GM12801 (cell line): Measurements from ENCODE around the gene FBXL19.

Source experiments
- CTCF ChIP-seq: IDR thresholded peaks from one replicate; pipeline ENCODE4 v1.5.1; 2011; ENCODE audit warnings: control low read depth; ENCODE audit not compliant: insufficient read length; ENCODE audit errors: extremely low read depth

FBXL19 gene

DNA sequence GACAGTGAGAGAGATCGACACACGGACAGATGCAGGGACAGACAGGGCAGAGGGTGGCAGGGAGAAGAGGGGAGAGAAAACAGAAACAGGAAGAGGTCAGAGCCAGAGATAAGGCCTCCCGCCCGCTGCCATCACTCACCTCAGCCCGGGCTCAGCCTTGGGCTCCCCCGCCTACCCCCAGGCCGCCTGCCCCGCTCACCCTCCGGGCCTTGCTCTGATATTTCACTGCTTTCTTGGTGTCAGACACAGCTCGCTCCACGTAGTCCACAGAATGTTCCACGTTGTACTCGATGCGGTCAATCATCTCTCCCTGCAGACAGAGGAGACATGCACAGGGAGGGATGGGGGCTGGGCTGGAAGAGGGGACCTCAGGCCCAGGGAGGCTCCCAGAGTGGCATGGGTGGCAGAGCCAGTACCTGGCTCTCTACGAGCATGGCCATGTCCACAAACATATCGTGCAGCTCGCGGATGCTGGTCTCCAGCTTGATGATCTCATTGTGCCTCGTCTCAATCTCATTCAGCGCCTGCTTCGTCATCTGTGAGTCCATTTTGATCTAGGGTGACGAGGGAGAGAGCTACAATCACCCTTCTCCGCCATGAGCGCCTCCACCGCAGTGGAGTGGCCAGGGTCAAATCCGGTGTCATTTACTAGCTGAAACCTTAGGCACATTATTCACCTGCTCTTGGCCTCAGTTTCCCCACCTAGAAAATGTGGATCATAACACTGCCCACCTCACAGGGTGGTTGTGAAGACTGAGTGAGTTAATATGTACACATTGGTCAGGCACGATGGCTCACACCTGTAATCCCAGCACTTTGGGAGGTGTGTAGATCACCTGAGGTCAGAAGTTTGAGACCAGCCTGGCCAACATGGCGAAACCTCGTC, 69.8 kb downstream of the FBXL19 start:
- TF ChIP-seq CTCF, result no peak

GRCh38 chr16:30995927-30996323, 72.6 kb downstream of the FBXL19 start:
- TF ChIP-seq CTCF, result no peak

GRCh38 chr16:30996324-30996984, 73.1 kb downstream of the FBXL19 start:
- no peak for TF ChIP-seq CTCF

DNA sequence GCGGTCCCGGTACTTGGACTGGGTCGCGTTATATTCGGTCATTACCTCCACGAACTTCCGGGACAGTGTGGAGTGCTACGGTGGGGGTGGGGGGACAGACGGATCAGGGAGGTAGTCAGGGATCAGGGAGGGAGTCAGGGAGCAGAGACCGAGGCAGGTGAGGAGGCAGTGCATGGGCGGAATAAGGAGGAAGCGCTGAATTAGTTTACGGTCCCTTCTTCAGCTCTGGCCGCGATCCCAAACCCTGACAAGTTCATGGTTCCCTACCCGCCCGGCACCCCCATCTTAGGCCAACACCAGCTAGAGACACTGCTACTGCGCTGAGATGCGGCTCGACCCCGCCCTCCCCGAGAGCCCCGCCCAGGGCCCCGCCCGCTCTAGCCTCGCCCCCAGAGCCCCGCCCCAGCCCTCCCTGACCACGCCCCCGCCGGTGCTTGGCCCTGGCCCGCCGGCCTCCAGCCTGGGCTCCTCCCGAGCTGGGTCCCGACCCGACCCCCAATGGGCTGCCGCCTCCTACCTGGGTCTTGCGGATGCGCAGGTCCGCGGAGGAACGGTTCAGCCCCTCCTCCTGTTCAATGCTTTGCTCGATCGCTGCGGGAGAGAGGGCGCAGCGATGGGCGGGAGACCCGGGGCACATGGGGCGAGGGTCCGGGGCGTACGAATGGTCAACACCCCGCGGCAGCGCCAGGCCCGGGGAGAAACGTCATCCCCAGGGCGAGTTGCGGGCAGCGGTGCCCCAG, 73.8 kb downstream of the FBXL19 start:
- TF ChIP-seq CTCF, result no peak

DNA sequence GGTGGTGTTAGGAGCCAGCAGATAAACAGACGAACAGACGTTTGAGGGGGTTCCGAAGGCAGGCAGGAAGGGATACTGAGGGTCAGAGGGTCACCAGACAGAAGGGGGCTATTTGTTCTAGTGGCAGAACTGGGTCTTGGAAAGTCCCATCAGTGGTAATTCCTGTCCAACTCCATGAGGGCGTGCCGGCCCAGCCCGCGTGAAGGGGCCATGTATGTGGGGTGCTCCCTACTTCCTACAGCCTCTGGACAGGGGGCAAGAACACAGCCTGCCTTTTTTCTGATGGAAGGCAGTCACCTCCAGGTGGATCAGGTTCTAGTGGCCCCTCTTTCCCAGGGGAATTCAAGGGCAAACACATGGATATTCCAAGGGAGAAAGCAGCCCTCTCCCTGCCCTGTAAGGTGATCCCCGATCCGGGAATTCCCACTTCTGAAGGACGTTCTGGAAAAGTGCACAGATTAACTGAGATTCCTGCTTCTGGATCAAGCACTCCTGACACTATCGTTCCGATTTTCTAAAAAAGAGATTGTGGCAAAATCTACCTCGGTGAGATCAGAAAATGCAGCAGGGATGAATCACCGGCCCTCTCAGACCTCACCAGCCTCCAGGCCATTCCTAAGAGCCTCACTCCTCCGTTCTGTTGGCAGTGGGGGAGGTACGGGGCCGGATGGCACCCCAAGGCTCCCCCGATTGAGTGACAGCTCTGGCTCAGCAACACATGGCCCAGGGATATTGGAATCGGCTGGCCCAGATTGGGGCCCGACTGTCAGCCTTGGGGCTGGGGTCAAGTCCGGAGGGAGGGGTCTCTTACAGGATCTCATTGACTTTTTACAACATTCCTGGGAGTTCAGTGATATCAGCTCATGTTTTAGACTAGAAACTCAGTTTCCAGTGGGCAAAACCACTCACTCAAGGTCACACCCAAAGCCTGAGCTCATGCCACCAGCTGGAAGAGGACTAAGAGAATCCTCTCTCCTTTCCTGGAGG, 74.6 kb downstream of the FBXL19 start:
- no peak for TF ChIP-seq CTCF
